Liver (tissue), 3 donors: ENCODE data around the gene OR2K2.

Experiments used
- ATF3 ChIP-seq: IDR thresholded peaks from 2 replicates; pipeline ENCODE4 v1.6.1; 2016; ENCODE audit warnings: antibody characterized with exemption
- CTCF ChIP-seq: fragments of 150-350 bp; IDR thresholded peaks from 2 replicates; pipeline ENCODE4 v1.5.1; 2017; ENCODE audit warnings: improper control_type of control experiment, low read depth, low read length; ENCODE audit not compliant: missing input control
- FOXA1 ChIP-seq: IDR thresholded peaks from 2 replicates; pipeline ENCODE4 v1.6.1; 2016; ENCODE audit warnings: antibody characterized with exemption
- GABPA ChIP-seq, 2 donors: IDR thresholded peaks in 1 of 2; conservative IDR thresholded peaks in 1 of 2; 2 replicates each; pipeline ENCODE4 v1.6.1; 2016; ENCODE audit warnings: antibody characterized with exemption in 2 of 2, mild to moderate bottlenecking in 1 of 2, moderate library complexity in 1 of 2
- HNF4A ChIP-seq, 2 donors: conservative IDR thresholded peaks; 2 replicates each; pipeline ENCODE4 v1.6.1; 2016; ENCODE audit warnings: antibody characterized with exemption in 2 of 2, mild to moderate bottlenecking in 2 of 2
- JUND ChIP-seq, 2 donors: IDR thresholded peaks; 2 replicates each; pipeline ENCODE4 v1.6.1; 2016; ENCODE audit warnings: antibody characterized with exemption in 2 of 2
- NR2F2 ChIP-seq: IDR thresholded peaks from 2 replicates; pipeline ENCODE4 v1.6.1; 2016; ENCODE audit warnings: antibody characterized with exemption
- RAD21 ChIP-seq, 2 donors: IDR thresholded peaks; 2 replicates each; pipeline ENCODE4 v1.6.1; 2016; ENCODE audit warnings: antibody characterized with exemption in 2 of 2, mild to moderate bottlenecking in 2 of 2
- SP1 ChIP-seq: IDR thresholded peaks from 2 replicates; pipeline ENCODE4 v1.6.1; 2018; ENCODE audit warnings: antibody characterized with exemption, mild to moderate bottlenecking
- TAF1 ChIP-seq: conservative IDR thresholded peaks from 2 replicates; pipeline ENCODE4 v1.6.1; 2016; ENCODE audit warnings: antibody characterized with exemption, mild to moderate bottlenecking
- YY1 ChIP-seq: IDR thresholded peaks from 2 replicates; pipeline ENCODE4 v1.6.1; 2016; ENCODE audit warnings: antibody characterized with exemption, mild to moderate bottlenecking
- TF ChIP-seq, protein P1 (sequence below): IDR thresholded peaks from 2 replicates; pipeline ENCODE4 v1.6.1; 2016; ENCODE audit warnings: antibody characterized with exemption
- TF ChIP-seq, protein P2 (sequence below): IDR thresholded peaks from 2 replicates; pipeline ENCODE4 v1.6.1; 2016; ENCODE audit warnings: antibody characterized with exemption, mild to moderate bottlenecking
- donor health status: healthy.
- donor health status: healthy.

- no peak for TF ChIP-seq CTCF
- peak; percentile 59 for TF ChIP-seq HNF4A (conservative IDR thresholded peaks at IDR 0.05)
- TF ChIP-seq, protein P1, sequence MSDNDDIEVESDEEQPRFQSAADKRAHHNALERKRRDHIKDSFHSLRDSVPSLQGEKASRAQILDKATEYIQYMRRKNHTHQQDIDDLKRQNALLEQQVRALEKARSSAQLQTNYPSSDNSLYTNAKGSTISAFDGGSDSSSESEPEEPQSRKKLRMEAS: peak; percentile 13
- peak; percentile 77 for TF ChIP-seq SP1
- TF ChIP-seq TAF1: no peak
- TF ChIP-seq RAD21 (IDR thresholded peaks at IDR 0.05): peak in 1 of 2 donors; percentile 10
- TF ChIP-seq ATF3: no peak
- TF ChIP-seq GABPA (IDR thresholded peaks at IDR 0.05 in 1 of 2, conservative IDR thresholded peaks at IDR 0.05 in 1 of 2): peak in 1 of 2 donors; percentile 36
- no peak for TF ChIP-seq NR2F2
- peak; percentile 26 for TF ChIP-seq YY1
- TF ChIP-seq, protein P2, sequence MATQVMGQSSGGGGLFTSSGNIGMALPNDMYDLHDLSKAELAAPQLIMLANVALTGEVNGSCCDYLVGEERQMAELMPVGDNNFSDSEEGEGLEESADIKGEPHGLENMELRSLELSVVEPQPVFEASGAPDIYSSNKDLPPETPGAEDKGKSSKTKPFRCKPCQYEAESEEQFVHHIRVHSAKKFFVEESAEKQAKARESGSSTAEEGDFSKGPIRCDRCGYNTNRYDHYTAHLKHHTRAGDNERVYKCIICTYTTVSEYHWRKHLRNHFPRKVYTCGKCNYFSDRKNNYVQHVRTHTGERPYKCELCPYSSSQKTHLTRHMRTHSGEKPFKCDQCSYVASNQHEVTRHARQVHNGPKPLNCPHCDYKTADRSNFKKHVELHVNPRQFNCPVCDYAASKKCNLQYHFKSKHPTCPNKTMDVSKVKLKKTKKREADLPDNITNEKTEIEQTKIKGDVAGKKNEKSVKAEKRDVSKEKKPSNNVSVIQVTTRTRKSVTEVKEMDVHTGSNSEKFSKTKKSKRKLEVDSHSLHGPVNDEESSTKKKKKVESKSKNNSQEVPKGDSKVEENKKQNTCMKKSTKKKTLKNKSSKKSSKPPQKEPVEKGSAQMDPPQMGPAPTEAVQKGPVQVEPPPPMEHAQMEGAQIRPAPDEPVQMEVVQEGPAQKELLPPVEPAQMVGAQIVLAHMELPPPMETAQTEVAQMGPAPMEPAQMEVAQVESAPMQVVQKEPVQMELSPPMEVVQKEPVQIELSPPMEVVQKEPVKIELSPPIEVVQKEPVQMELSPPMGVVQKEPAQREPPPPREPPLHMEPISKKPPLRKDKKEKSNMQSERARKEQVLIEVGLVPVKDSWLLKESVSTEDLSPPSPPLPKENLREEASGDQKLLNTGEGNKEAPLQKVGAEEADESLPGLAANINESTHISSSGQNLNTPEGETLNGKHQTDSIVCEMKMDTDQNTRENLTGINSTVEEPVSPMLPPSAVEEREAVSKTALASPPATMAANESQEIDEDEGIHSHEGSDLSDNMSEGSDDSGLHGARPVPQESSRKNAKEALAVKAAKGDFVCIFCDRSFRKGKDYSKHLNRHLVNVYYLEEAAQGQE: peak; percentile 51
- TF ChIP-seq FOXA1: peak; percentile 97
- TF ChIP-seq JUND (IDR thresholded peaks at IDR 0.05): peak in 1 of 2 donors; percentile 52
Measured at GRCh38 chr9:111348821-111349271, 18.8 kb upstream of the OR2K2 start.
